ENCODE measurements around the gene AGBL3.

AGBL3 gene

GRCh38 chr7:134941952-134942351, 44.4 kb upstream of the AGBL3 start:
- no peak for DNase-seq
- ChIA-PET CTCF (interaction anchor here (1.0 to 2.2 kb wide), 3 partner anchors 240 to 308 kb away, joined by 3 to 11 read pairs (median 7); no protein-coding TSS in a partner anchor), POLR2A (no interaction called here)
- Histone ChIP-seq H3K27me3 (replicated peaks in 2 of 5; ENCODE audit: control insufficient read depth in 4 of 5, insufficient read depth in 5 of 5, low read length in 4 of 5) (no peaks in the 10 kb centered on the region), H3K36me3 (ENCODE audit: control insufficient read depth in 4 of 4, insufficient read depth in 4 of 4, low read length in 3 of 4) (no peaks in the 10 kb centered on the region), H3K4me3 (ENCODE audit: control insufficient read depth in 1 of 7, extremely low read depth in 1 of 7, insufficient read depth in 4 of 7, low read depth in 2 of 7, low read length in 6 of 7) (no peak overlapping the region), H3K27ac (ENCODE audit: insufficient read depth in 1 of 2, low read depth in 1 of 2, low read length in 2 of 2, poor library complexity in 1 of 2, severe bottlenecking in 2 of 2) (no peak overlapping the region), H3K4me1 (ENCODE audit: control extremely low read depth in 1 of 4, control insufficient read depth in 4 of 4, insufficient read depth in 4 of 4, low read length in 3 of 4) (no peaks in the 10 kb centered on the region), H3K9me3 (ENCODE audit: control extremely low read depth in 1 of 5, control insufficient read depth in 4 of 5, insufficient read depth in 2 of 5, low read depth in 1 of 5, low read length in 4 of 5) (no peaks in the 10 kb centered on the region)
- whole genome bisulfite sequencing (ENCODE audit: insufficient coverage): 100% methylated on average over 4 of the region's 5 CpGs

GRCh38 chr7:134942690-134943466, 43.4 kb upstream of the AGBL3 start:
- Histone ChIP-seq H3K27ac (ENCODE audit: insufficient read depth in 1 of 2, low read depth in 1 of 2, low read length in 2 of 2, poor library complexity in 1 of 2, severe bottlenecking in 2 of 2) (no peak overlapping the region), H3K27me3 (replicated peaks in 2 of 5; ENCODE audit: control insufficient read depth in 4 of 5, insufficient read depth in 5 of 5, low read length in 4 of 5) (no peaks in the 10 kb centered on the region), H3K9me3 (ENCODE audit: control extremely low read depth in 1 of 5, control insufficient read depth in 4 of 5, insufficient read depth in 2 of 5, low read depth in 1 of 5, low read length in 4 of 5) (no peaks in the 10 kb centered on the region), H3K36me3 (ENCODE audit: control insufficient read depth in 4 of 4, insufficient read depth in 4 of 4, low read length in 3 of 4) (no peaks in the 10 kb centered on the region), H3K4me3 (ENCODE audit: control insufficient read depth in 1 of 7, extremely low read depth in 1 of 7, insufficient read depth in 4 of 7, low read depth in 2 of 7, low read length in 6 of 7) (no peak overlapping the region), H3K4me1 (ENCODE audit: control extremely low read depth in 1 of 4, control insufficient read depth in 4 of 4, insufficient read depth in 4 of 4, low read length in 3 of 4) (no peaks in the 10 kb centered on the region)
- DNase-seq: no peak
- ChIA-PET POLR2A (no interaction called here), CTCF (interaction anchor here (1.0 to 2.2 kb wide), 5 partner anchors 16 to 309 kb away, joined by 3 to 11 read pairs (median 3); no protein-coding TSS in a partner anchor)
- WGBS (ENCODE audit: insufficient coverage): 92% methylated on average over 2 of the region's 9 CpGs

GRCh38 chr7:134943785-134944400, 42.4 kb upstream of the AGBL3 start:
- DNase-seq: peak; percentile 19 to 46 (median 33)
- H3K27me3 ChIP-seq (replicated peaks in 2 of 5; ENCODE audit: control insufficient read depth in 4 of 5, insufficient read depth in 5 of 5, low read length in 4 of 5): no peaks in the 10 kb centered on the region
- no peak overlapping the region for H3K27ac ChIP-seq (ENCODE audit: insufficient read depth in 1 of 2, low read depth in 1 of 2, low read length in 2 of 2, poor library complexity in 1 of 2, severe bottlenecking in 2 of 2)
- 17% methylated on average over 2 of the region's 3 CpGs for WGBS (ENCODE audit: insufficient coverage)
- H3K4me3 ChIP-seq (ENCODE audit: control insufficient read depth in 1 of 7, extremely low read depth in 1 of 7, insufficient read depth in 4 of 7, low read depth in 2 of 7, low read length in 6 of 7): no peak overlapping the region
- H3K4me1 ChIP-seq (ENCODE audit: control extremely low read depth in 1 of 4, control insufficient read depth in 4 of 4, insufficient read depth in 4 of 4, low read length in 3 of 4): no peaks in the 10 kb centered on the region
- H3K9me3 ChIP-seq (ENCODE audit: control extremely low read depth in 1 of 5, control insufficient read depth in 4 of 5, insufficient read depth in 2 of 5, low read depth in 1 of 5, low read length in 4 of 5): no peaks in the 10 kb centered on the region
- ChIA-PET POLR2A (no interaction called here), CTCF (interaction anchor here (1.0 to 2.2 kb wide), 5 partner anchors 17 to 311 kb away, joined by 3 to 11 read pairs (median 3); no protein-coding TSS in a partner anchor)
- H3K36me3 ChIP-seq (ENCODE audit: control insufficient read depth in 4 of 4, insufficient read depth in 4 of 4, low read length in 3 of 4): no peaks in the 10 kb centered on the region

GRCh38 chr7:134945691-134946090, 40.6 kb upstream of the AGBL3 start:
- POLR2A ChIA-PET: no interaction called here
- no peaks in the 10 kb centered on the region for H3K36me3 ChIP-seq (ENCODE audit: control insufficient read depth in 4 of 4, insufficient read depth in 4 of 4, low read length in 3 of 4)
- no peak for DNase-seq
- CTCF ChIA-PET: interaction anchor here (0.7 to 1.6 kb wide), 4 partner anchors 199 to 315 kb away, joined by 3 to 4 read pairs (median 4); no protein-coding TSS in a partner anchor
- WGBS (ENCODE audit: insufficient coverage): 0% methylated on average over 1 of the region's 3 CpGs
- H3K27ac ChIP-seq (ENCODE audit: insufficient read depth in 1 of 2, low read depth in 1 of 2, low read length in 2 of 2, poor library complexity in 1 of 2, severe bottlenecking in 2 of 2): no peak overlapping the region
- H3K4me3 ChIP-seq (ENCODE audit: control insufficient read depth in 1 of 7, extremely low read depth in 1 of 7, insufficient read depth in 4 of 7, low read depth in 2 of 7, low read length in 6 of 7): no peak overlapping the region
- H3K9me3 ChIP-seq (ENCODE audit: control extremely low read depth in 1 of 5, control insufficient read depth in 4 of 5, insufficient read depth in 2 of 5, low read depth in 1 of 5, low read length in 4 of 5): no peaks in the 10 kb centered on the region
- no peaks in the 10 kb centered on the region for H3K27me3 ChIP-seq (replicated peaks in 2 of 5; ENCODE audit: control insufficient read depth in 4 of 5, insufficient read depth in 5 of 5, low read length in 4 of 5)
- no peaks in the 10 kb centered on the region for H3K4me1 ChIP-seq (ENCODE audit: control extremely low read depth in 1 of 4, control insufficient read depth in 4 of 4, insufficient read depth in 4 of 4, low read length in 3 of 4)

GRCh38 chr7:134946260-134946659, 40.0 kb upstream of the AGBL3 start:
- 93% methylated on average over 2 of the region's 2 CpGs for WGBS (ENCODE audit: insufficient coverage)
- DNase-seq: no peak
- Histone ChIP-seq H3K36me3 (ENCODE audit: control insufficient read depth in 4 of 4, insufficient read depth in 4 of 4, low read length in 3 of 4) (no peaks in the 10 kb centered on the region), H3K4me3 (ENCODE audit: control insufficient read depth in 1 of 7, extremely low read depth in 1 of 7, insufficient read depth in 4 of 7, low read depth in 2 of 7, low read length in 6 of 7) (no peak overlapping the region), H3K9me3 (ENCODE audit: control extremely low read depth in 1 of 5, control insufficient read depth in 4 of 5, insufficient read depth in 2 of 5, low read depth in 1 of 5, low read length in 4 of 5) (no peaks in the 10 kb centered on the region), H3K27ac (ENCODE audit: insufficient read depth in 1 of 2, low read depth in 1 of 2, low read length in 2 of 2, poor library complexity in 1 of 2, severe bottlenecking in 2 of 2) (no peak overlapping the region), H3K4me1 (ENCODE audit: control extremely low read depth in 1 of 4, control insufficient read depth in 4 of 4, insufficient read depth in 4 of 4, low read length in 3 of 4) (no peaks in the 10 kb centered on the region), H3K27me3 (replicated peaks in 2 of 5; ENCODE audit: control insufficient read depth in 4 of 5, insufficient read depth in 5 of 5, low read length in 4 of 5) (no peaks in the 10 kb centered on the region)
- CTCF ChIA-PET: no interaction called here
- POLR2A ChIA-PET: interaction anchor here (0.6 kb wide), 1 partner anchor 794 kb away, joined by 4 read pairs; no protein-coding TSS in a partner anchor

- POLR2A ChIA-PET: no interaction called here
- no peak overlapping the region for H3K27ac ChIP-seq (ENCODE audit: insufficient read depth in 1 of 2, low read depth in 1 of 2, low read length in 2 of 2, poor library complexity in 1 of 2, severe bottlenecking in 2 of 2)
Observed at GRCh38 chr7:134947329-134947728, 39.0 kb upstream of the AGBL3 start.

GRCh38 chr7:134947831-134948230, 38.5 kb upstream of the AGBL3 start:
- H3K4me3 ChIP-seq (ENCODE audit: control insufficient read depth in 1 of 7, extremely low read depth in 1 of 7, insufficient read depth in 4 of 7, low read depth in 2 of 7, low read length in 6 of 7): no peak overlapping the region
- H3K36me3 ChIP-seq (ENCODE audit: control insufficient read depth in 4 of 4, insufficient read depth in 4 of 4, low read length in 3 of 4): no peaks in the 10 kb centered on the region
- WGBS (ENCODE audit: insufficient coverage): no CpG with 5 or more reads among the region's 1 CpG
- ChIA-PET POLR2A (no interaction called here), CTCF (no interaction called here)
- H3K27me3 ChIP-seq (replicated peaks in 2 of 5; ENCODE audit: control insufficient read depth in 4 of 5, insufficient read depth in 5 of 5, low read length in 4 of 5): no peaks in the 10 kb centered on the region
- DNase-seq: no peak
- no peak overlapping the region for H3K27ac ChIP-seq (ENCODE audit: insufficient read depth in 1 of 2, low read depth in 1 of 2, low read length in 2 of 2, poor library complexity in 1 of 2, severe bottlenecking in 2 of 2)
- no peaks in the 10 kb centered on the region for H3K4me1 ChIP-seq (ENCODE audit: control extremely low read depth in 1 of 4, control insufficient read depth in 4 of 4, insufficient read depth in 4 of 4, low read length in 3 of 4)
- H3K9me3 ChIP-seq (ENCODE audit: control extremely low read depth in 1 of 5, control insufficient read depth in 4 of 5, insufficient read depth in 2 of 5, low read depth in 1 of 5, low read length in 4 of 5): no peaks in the 10 kb centered on the region

More at GRCh38 chr7:134947329-134947728, 39.0 kb upstream of the AGBL3 start:
- no peak for DNase-seq
- Histone ChIP-seq H3K4me1 (ENCODE audit: control extremely low read depth in 1 of 4, control insufficient read depth in 4 of 4, insufficient read depth in 4 of 4, low read length in 3 of 4) (no peaks in the 10 kb centered on the region), H3K36me3 (ENCODE audit: control insufficient read depth in 4 of 4, insufficient read depth in 4 of 4, low read length in 3 of 4) (no peaks in the 10 kb centered on the region), H3K4me3 (ENCODE audit: control insufficient read depth in 1 of 7, extremely low read depth in 1 of 7, insufficient read depth in 4 of 7, low read depth in 2 of 7, low read length in 6 of 7) (no peak overlapping the region), H3K9me3 (ENCODE audit: control extremely low read depth in 1 of 5, control insufficient read depth in 4 of 5, insufficient read depth in 2 of 5, low read depth in 1 of 5, low read length in 4 of 5) (no peaks in the 10 kb centered on the region), H3K27me3 (replicated peaks in 2 of 5; ENCODE audit: control insufficient read depth in 4 of 5, insufficient read depth in 5 of 5, low read length in 4 of 5) (no peaks in the 10 kb centered on the region)
- WGBS (ENCODE audit: insufficient coverage): 100% methylated on average over 8 of the region's 17 CpGs
- CTCF ChIA-PET: no interaction called here
